Measurements from ENCODE around the gene SLC38A1. TPM values are rescaled to one million over a fixed set of nuclear protein-coding genes. Genes with fewer than 3 reads are reported as not detected.
"Not testable (repeated sequence)": the region's sequence is repeated elsewhere in the genome, so short reads cannot be mapped to it uniquely, and the experiment has no call there.

SLC38A1 gene
- total RNA-seq, 1 donor from 2014 or later: 172 TPM

DNA sequence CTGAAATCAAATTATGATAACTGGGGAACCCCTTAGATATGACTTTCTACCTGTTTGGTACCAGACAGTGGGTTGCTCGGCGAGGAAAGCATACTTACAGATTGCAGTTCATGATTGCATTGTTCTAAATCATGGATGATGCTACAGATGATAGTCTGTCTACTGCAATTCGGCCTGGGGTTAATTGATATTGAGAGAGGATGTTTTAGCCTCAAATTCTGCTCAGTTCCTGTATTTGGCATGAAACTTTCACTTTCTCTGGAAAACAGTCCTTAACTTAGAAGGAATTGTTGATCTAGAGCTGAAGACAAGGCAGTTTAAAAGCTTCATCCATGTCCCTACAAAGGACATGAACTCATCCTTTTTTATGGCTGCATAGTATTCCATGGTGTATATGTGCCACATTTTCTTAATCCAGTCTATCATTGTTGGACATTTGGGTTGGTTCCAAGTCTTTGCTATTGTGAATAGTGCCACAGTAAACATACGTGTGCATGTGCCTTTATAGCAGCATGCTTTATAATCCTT is 106.2 kb downstream of the SLC38A1 start:
- H3K4me1 Mint-ChIP-seq (ENCODE audit: low read depth); H3K4me3 Mint-ChIP-seq; DNase-seq (ENCODE audit: low spot score); H3K9me3 Mint-ChIP-seq; H3K27me3 Mint-ChIP-seq (ENCODE audit: insufficient read depth); H3K27ac Mint-ChIP-seq; intact Hi-C loops (cut with micrococcal nuclease); H3K36me3 Mint-ChIP-seq (ENCODE audit: low read depth): not testable (repeated sequence)

DNA sequence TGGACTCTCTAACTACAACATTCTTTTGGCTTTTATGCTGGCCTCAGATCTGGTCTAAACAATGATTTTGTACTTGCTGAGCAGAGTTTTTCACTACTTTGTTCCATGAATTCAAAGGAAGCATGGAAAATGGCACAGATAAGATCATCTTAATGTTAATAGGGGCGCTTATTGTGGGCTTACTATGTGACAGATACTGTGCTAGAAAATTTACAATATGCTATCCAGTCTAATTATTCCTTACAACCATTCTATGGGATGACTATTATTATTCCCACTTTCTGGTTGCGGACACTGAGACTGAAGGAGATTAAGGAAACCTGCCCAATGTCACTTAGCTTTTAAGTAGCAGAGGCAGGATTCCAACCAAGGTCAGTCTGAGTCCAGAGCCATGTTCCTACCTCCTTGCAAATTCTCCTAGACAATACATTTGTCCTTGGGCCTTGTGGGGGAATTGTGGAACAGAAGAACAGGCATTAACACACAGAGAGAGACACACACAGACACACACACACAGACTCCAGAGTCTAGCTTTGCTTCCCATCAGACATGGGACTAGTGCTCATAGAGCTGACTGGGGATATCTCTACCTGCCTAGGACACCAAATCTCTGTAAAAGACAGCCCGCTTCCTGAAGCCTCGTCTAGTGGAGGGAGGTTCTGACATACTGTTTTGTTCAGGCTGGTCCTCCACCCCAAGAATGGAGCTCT is 107.7 kb downstream of the SLC38A1 start:
- Mint-ChIP-seq H3K4me1 (ENCODE audit: low read depth) (no peaks in the 10 kb centered on the region), H3K9me3 (peaks cover 7% of the 10 kb centered on the region), H3K27me3 (ENCODE audit: insufficient read depth) (no peaks in the 10 kb centered on the region), H3K4me3 (no peak overlapping the region), H3K27ac (no peak overlapping the region), H3K36me3 (ENCODE audit: low read depth) (peaks cover 3% of the 10 kb centered on the region)
- no peak for DNase-seq (ENCODE audit: low spot score)
- intact Hi-C loops (cut with micrococcal nuclease): no loop called here

DNA sequence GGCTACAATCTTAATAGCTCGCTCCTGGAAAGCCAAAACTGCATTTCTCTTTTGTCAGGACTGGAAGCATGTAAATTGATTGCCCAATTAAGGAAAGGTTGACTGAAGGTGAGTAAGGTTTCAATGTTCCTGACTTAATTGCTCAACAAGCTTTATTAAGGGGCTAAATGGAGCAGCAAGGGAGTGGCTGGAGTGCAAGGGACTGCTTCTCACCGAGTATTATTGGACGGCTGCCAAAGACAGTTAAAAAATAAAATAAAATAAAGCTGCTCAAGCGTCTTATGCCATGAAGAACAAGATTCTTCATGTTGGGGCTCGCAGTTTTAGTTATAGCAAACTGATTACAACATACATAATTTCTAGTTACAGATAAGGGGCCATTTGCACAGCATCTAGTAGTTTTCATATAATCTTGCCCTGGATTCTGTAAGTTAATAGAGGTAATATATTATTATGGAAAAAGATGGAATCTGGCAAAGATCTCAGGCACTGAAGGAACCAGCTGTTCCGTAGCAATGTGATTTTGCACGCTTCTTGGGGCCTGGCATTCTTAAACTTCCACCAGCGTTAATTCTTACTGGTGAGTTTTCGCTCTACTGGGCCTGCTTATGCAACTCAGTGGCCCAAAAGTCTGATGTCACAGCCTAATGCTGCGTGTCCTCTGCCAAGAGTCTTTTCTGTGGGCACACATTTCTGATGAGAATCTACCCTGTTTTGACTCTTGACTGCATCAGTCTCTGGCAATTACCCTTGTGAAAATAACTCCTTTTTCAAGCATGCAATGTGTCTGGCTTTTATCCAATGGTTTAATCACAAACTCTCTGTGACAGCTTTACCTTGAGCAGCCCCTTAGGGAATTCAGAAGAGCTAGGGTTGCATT is 108.5 kb downstream of the SLC38A1 start:
- peaks cover 3% of the 10 kb centered on the region for H3K36me3 Mint-ChIP-seq (ENCODE audit: low read depth)
- H3K27ac Mint-ChIP-seq: no peak overlapping the region
- no peaks in the 10 kb centered on the region for H3K4me1 Mint-ChIP-seq (ENCODE audit: low read depth)
- intact Hi-C loops (cut with micrococcal nuclease): no loop called here
- H3K4me3 Mint-ChIP-seq: no peak overlapping the region
- DNase-seq (ENCODE audit: low spot score): no peak
- no peaks in the 10 kb centered on the region for H3K27me3 Mint-ChIP-seq (ENCODE audit: insufficient read depth)
- peaks cover 11% of the 10 kb centered on the region for H3K9me3 Mint-ChIP-seq

DNA sequence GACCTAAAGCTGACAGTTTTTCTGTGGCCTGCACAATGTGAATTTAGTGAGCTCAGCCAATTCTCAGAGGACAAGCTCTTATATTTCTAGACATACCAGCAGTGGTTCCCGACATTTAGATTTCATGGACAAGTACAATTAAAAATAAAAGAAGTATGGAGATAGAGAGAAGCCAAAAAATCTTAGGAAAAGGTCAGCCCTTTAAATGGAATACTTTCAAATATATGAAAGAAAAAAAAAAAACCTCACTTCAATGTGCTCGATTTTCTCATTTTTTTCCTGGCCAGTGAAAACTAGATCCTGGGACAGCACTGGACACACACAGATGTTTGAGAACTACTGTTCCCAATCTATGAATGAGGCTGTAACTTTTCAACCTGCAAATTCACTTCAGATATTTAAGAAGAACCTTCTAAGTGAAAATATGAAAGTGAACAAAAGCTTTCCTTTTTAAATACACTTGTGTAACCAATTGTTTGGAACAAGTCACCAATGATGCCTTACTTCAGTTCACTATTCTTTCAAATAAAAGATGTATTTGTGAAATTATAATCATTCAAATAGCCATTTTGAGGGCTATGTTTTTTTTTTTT is 109.4 kb downstream of the SLC38A1 start:
- H3K4me3 Mint-ChIP-seq: no peak overlapping the region
- intact Hi-C loops (cut with micrococcal nuclease): loop anchor here (10.0 kb wide), 1 partner anchor 825 kb away; no protein-coding TSS in a partner anchor
- peaks cover 3% of the 10 kb centered on the region for H3K36me3 Mint-ChIP-seq (ENCODE audit: low read depth)
- H3K27ac Mint-ChIP-seq: no peak overlapping the region
- no peaks in the 10 kb centered on the region for H3K27me3 Mint-ChIP-seq (ENCODE audit: insufficient read depth)
- H3K4me1 Mint-ChIP-seq (ENCODE audit: low read depth): no peaks in the 10 kb centered on the region
- no peak for DNase-seq (ENCODE audit: low spot score)
- H3K9me3 Mint-ChIP-seq: peaks cover 11% of the 10 kb centered on the region

DNA sequence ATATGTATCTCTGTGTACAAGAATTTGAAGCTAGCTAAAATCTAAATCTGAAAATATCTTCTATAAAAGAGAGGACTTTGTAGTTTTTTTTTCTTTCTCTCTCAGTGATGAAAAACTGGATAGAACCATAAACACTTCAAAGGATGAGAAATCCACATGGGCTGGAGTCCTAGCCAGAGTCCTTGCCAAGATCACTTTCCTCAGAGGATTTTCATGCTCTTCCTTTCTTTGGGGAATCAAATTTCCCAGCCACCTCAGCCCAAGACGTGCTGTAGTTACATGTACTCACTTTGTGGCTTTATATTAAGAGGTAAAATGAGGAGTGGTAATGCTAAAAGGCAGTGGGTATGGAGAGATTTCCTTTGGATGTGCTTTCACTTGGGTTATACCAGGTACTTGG is 110.3 kb downstream of the SLC38A1 start:
- Mint-ChIP-seq H3K9me3 (peaks cover 11% of the 10 kb centered on the region), H3K27me3 (ENCODE audit: insufficient read depth) (no peaks in the 10 kb centered on the region), H3K27ac (no peak overlapping the region), H3K4me1 (ENCODE audit: low read depth) (no peaks in the 10 kb centered on the region), H3K4me3 (no peak overlapping the region), H3K36me3 (ENCODE audit: low read depth) (peaks cover 3% of the 10 kb centered on the region)
- no peak for DNase-seq (ENCODE audit: low spot score)
- intact Hi-C loops (cut with micrococcal nuclease): loop anchor here (10.0 kb wide), 1 partner anchor 826 kb away; no protein-coding TSS in a partner anchor

DNA sequence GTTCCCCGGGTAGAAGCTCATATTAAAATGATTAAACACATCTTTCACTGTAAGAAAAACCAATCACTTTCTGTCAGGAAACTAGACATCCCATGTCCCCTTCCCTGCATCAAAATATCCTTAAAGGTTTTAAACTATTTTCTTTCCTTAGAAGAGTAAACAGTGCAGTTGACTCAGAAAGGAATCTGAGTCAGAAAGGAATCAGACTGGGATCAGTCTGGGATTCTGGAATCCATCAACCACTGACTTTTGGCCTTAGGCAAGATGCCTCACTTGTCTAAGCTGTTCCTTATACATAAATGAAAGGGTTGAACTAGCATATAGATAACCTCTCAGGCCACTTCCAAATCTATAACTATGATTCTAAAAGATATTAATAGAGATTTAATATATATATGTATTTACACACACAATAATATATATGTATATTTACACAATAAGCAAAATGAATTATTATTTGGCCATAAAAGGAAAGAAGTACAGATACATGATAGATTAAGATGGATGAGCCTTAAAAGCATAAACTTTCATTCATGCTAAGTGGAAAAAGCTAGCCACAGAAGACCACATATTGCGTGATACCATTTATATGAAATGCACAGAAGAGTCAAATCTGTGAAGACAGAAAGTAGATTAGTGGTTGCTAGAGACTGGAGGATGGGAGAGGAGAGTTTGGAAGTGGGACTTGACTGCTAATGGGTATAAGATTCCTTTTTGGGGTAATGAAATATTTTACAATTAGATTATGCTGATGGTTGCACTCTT is 114.4 kb downstream of the SLC38A1 start:
- intact Hi-C loops (cut with micrococcal nuclease): loop anchor here (5.0 to 10.0 kb wide), 4 partner anchors 218 to 830 kb away; partner anchors contain the start of gene SLC38A2
- peaks cover 11% of the 10 kb centered on the region for H3K9me3 Mint-ChIP-seq

DNA sequence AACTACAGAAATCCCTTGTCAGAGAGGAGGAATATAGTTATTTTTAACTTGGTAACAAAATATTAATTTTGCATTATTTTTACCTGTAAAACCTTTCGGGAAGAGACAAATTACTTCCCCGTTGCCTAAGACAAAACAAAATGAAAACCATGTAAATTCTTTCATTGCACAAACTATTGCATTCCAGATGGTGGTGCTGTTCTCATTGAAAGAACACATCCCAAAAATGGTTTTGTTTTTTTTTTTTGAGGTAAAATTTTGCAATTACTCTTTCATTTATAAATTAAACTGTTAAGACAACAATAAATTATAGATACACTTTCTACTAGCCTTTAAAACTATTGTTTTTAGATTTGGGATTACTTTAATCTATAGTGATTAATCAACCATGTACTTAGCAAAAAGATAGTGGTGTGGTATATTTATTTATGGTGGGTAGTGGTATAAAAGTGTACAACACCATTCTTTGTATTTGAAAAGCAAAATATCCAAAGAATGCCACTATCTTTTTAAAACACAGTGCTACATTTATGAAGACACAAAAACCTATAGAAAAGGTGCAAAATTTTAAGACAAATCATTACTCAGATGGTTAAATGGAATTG is 115.5 kb downstream of the SLC38A1 start:
- DNase-seq (ENCODE audit: low spot score): no peak
- intact Hi-C loops (cut with micrococcal nuclease): loop anchor here (1.0 to 10.0 kb wide), 6 partner anchors 114 to 831 kb away; partner anchors contain the start of gene SLC38A2
- no peaks in the 10 kb centered on the region for H3K36me3 Mint-ChIP-seq (ENCODE audit: low read depth)
- H3K4me1 Mint-ChIP-seq (ENCODE audit: low read depth): no peaks in the 10 kb centered on the region
- peaks cover 11% of the 10 kb centered on the region for H3K9me3 Mint-ChIP-seq
- peaks cover 6% of the 10 kb centered on the region for H3K27me3 Mint-ChIP-seq (ENCODE audit: insufficient read depth)
- no peak overlapping the region for H3K4me3 Mint-ChIP-seq
- no peak overlapping the region for H3K27ac Mint-ChIP-seq

More for the DNA sequence above, 114.4 kb downstream of the SLC38A1 start:
- no peak overlapping the region for H3K27ac Mint-ChIP-seq
- H3K27me3 Mint-ChIP-seq (ENCODE audit: insufficient read depth): peaks cover 5% of the 10 kb centered on the region
- no peaks in the 10 kb centered on the region for H3K36me3 Mint-ChIP-seq (ENCODE audit: low read depth)
- no peak for DNase-seq (ENCODE audit: low spot score)
- H3K4me1 Mint-ChIP-seq (ENCODE audit: low read depth): no peaks in the 10 kb centered on the region
- H3K4me3 Mint-ChIP-seq: no peak overlapping the region

DNA sequence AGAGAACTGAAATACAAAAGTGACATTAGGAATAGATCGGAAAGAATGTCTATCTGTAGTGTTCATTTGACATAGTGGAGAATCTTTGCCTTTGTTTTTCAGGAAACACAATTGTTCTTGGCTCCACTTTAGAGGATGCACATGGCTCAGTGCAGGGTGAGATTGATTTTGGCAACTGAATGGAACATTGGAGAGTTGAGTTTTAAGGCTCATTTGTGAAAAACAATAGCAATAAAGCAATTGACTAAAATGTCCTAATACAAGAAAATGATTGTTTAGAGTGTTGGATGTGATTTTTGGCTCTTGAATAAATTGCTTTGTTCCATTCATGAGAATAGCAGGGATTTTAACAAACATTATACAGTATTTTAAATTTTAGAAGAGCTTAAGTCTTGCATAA is 116.4 kb downstream of the SLC38A1 start:
- H3K27ac Mint-ChIP-seq: no peak overlapping the region
- H3K9me3 Mint-ChIP-seq: peaks cover 11% of the 10 kb centered on the region
- H3K27me3 Mint-ChIP-seq (ENCODE audit: insufficient read depth): peaks cover 10% of the 10 kb centered on the region

DNA sequence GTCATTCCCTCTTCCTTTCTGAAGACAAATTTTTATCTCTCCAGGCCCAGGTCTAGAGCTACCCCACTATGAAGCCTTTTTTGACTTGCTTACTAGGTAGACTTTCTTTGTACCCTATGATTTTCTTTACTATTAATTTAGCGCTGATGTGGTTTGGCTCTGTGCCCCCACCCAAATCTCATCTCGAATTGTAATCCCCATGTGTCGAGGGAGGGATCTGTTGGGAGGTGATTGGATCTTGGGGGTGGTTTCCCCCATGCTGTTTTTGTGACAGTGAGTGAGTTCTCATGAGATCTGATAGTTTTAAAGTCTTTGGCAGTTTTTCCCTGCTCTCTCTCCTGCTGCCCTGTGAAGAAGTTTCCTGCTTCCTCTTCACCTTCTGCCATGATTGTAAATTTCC is 118.1 kb downstream of the SLC38A1 start:
- Mint-ChIP-seq H3K36me3 (ENCODE audit: low read depth) (no peaks in the 10 kb centered on the region), H3K9me3 (no peaks in the 10 kb centered on the region), H3K27me3 (ENCODE audit: insufficient read depth) (peaks cover 16% of the 10 kb centered on the region), H3K27ac (no peak overlapping the region), H3K4me3 (no peak overlapping the region), H3K4me1 (ENCODE audit: low read depth) (no peaks in the 10 kb centered on the region)
- intact Hi-C loops (cut with micrococcal nuclease): loop anchor here (5.0 to 10.0 kb wide), 4 partner anchors 222 to 834 kb away; partner anchors contain the start of gene SLC38A2
- no peak for DNase-seq (ENCODE audit: low spot score)

More for the DNA sequence above, 116.4 kb downstream of the SLC38A1 start:
- Mint-ChIP-seq H3K4me3 (no peak overlapping the region), H3K36me3 (ENCODE audit: low read depth) (no peaks in the 10 kb centered on the region), H3K4me1 (ENCODE audit: low read depth) (no peaks in the 10 kb centered on the region)
- DNase-seq (ENCODE audit: low spot score): no peak
- intact Hi-C loops (cut with micrococcal nuclease): loop anchor here (5.0 to 10.0 kb wide), 4 partner anchors 220 to 832 kb away; partner anchors contain the start of gene SLC38A2

DNA sequence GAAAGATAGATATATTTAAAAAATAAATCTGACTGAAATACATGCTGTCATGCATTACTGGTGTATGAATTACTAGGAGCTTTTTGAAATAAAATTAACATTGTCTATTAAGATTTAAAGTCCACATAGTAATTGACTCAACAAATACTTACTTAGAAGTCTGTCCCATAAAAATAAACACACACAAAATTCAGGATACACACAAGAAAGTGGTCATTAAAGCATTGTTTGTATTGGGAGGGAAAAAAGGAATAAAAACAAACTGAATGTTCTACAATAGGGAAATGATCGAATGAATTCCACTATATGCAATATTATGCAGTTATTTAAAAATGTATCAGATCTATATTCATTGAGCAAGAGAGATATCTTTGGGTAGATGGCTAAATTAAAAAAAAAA is 118.9 kb downstream of the SLC38A1 start:
- H3K4me3 Mint-ChIP-seq: no peak overlapping the region
- H3K4me1 Mint-ChIP-seq (ENCODE audit: low read depth): no peaks in the 10 kb centered on the region
- H3K9me3 Mint-ChIP-seq: no peaks in the 10 kb centered on the region
- no peak overlapping the region for H3K27ac Mint-ChIP-seq
- intact Hi-C loops (cut with micrococcal nuclease): loop anchor here (5.0 to 10.0 kb wide), 4 partner anchors 222 to 835 kb away; partner anchors contain the start of gene SLC38A2
- H3K27me3 Mint-ChIP-seq (ENCODE audit: insufficient read depth): peaks cover 17% of the 10 kb centered on the region
- no peak for DNase-seq (ENCODE audit: low spot score)
- no peaks in the 10 kb centered on the region for H3K36me3 Mint-ChIP-seq (ENCODE audit: low read depth)

DNA sequence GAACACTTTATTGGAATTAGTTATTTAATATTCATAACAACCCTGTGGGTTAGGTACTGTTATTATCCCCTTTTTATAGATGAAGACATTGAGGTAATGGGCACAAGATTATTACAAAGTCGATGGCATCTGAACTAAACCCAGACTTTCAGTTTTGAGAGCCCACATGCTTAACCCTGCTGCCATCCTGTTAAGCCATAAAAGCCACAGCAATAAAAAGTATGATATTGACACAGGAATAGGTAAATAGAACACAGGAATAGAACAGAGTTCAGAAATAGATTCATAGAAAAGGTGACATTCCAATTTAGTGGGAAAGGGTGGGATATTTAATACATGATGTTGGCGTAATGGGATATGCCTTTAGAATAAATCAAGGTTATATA is 119.8 kb downstream of the SLC38A1 start:
- no peaks in the 10 kb centered on the region for H3K9me3 Mint-ChIP-seq
- H3K27me3 Mint-ChIP-seq (ENCODE audit: insufficient read depth): peaks cover 19% of the 10 kb centered on the region
- no peak for DNase-seq (ENCODE audit: low spot score)
- H3K36me3 Mint-ChIP-seq (ENCODE audit: low read depth): no peaks in the 10 kb centered on the region
- no peak overlapping the region for H3K27ac Mint-ChIP-seq
- H3K4me3 Mint-ChIP-seq: no peak overlapping the region
- H3K4me1 Mint-ChIP-seq (ENCODE audit: low read depth): no peaks in the 10 kb centered on the region
- intact Hi-C loops (cut with micrococcal nuclease): no loop called here
